Left kidney (tissue), 2 donors: ENCODE results near the gene GRAP2. TPM values are rescaled to one million over a fixed set of nuclear protein-coding genes. Genes with fewer than 3 reads are reported as not detected.
"Not testable (repeated sequence)": the region's sequence is repeated elsewhere in the genome, so short reads cannot be mapped to it uniquely, and the experiment has no call there.

Experiments
- DNase-seq: peaks from one replicate; pipeline ENCODE4 v3.0.0-alpha.2; 2013
- polyA plus RNA-seq: library from polyadenylated mRNA; unstranded; fragments of 120-200 nt; gene quantifications from one replicate; pipeline ENCODE4 v1.2.1, GENCODE V29; 2013; ENCODE audit not compliant: insufficient read length

GRAP2 gene
- polyA plus RNA-seq, 1 donor = 0.57 TPM

DNA sequence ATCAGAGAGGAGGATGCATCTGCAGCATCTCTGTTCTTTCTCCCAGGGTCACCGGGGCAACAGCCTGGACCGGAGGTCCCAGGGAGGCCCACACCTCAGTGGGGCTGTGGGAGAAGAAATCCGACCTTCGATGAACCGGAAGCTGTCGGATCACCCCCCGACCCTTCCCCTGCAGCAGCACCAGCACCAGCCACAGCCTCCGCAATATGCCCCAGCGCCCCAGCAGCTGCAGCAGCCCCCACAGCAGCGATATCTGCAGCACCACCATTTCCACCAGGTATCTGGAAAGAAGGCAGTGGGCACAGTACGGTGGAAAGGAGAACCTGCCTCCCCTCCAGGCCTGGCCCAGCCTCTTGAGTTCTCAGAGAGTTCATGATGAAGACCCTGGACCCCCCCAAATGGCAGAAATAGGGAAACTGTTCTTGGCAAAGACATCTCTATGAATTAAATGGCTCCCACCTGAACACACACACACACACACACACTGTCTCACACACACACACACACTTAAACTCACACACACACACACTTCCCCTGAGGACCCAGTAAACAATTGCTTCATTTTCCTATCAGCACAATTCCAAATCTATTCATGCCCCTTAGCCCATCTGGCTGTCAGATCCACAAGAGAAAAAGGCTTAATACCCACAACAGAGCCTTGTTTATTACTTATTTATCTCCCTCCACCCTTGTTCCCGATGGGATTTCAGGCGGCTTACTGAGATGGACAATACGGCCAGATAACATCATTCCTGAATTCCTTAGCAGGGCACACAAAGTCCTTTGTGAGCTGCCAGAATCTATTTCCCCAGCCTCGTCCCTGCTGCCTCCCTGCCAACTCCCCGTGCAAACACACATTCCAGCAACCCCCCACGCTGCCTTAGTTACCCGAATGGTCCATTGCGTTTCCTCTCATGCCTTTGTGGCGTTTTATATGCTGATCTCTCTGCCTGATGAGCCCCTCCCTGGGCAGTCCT is 67.4 kb downstream of the GRAP2 start:
- DNase-seq = no peak

DNA sequence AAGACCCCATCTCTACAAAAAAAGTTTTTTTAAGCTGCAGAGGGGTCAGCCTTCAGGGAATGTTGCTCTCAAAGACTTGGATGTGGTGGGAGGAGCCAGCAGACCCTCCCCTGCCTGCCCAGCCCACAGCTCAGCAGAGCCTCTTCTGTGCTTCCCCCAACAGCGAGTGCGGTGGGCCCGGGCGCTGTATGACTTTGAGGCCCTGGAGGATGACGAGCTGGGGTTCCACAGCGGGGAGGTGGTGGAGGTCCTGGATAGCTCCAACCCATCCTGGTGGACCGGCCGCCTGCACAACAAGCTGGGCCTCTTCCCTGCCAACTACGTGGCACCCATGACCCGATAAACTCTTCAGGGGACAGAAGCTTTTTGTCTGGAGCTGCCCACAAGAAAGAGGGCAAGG is 69.9 kb downstream of the GRAP2 start:
- no peak for DNase-seq

GRCh38 chr22:39972641-39973040 is 71.8 kb downstream of the GRAP2 start:
- DNase-seq = no peak

DNA sequence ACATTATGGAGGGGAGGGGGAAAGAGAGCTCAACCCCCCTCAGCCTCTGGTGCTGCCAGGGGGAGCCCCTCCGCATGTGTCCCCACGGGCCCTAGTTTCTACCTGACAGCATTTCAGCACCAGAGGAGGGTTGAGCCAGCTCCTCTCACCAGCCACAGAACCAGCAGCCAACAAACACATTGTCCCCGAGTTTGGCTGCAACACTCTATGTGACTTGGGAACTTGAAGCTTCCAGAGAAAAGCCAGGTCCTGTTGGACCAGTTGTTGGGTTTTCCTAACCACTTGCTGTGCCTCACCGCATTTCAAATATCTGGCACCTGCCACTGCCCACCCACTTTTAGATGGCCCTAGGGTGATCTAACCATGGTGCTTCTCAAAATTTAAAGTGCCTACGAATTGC is 72.8 kb downstream of the GRAP2 start:
- DNase-seq = no peak

GRCh38 chr22:39974065-39974464 is 73.2 kb downstream of the GRAP2 start:
- DNase-seq = no peak

- no peak for DNase-seq
These were observed 78.2 kb downstream of the GRAP2 start for GRCh38 chr22:39979048-39979447.

GRCh38 chr22:39979458-39979857 is 78.6 kb downstream of the GRAP2 start:
- DNase-seq = no peak

- no peak for DNase-seq
These were observed 79.7 kb downstream of the GRAP2 start for GRCh38 chr22:39980596-39980995.

DNA sequence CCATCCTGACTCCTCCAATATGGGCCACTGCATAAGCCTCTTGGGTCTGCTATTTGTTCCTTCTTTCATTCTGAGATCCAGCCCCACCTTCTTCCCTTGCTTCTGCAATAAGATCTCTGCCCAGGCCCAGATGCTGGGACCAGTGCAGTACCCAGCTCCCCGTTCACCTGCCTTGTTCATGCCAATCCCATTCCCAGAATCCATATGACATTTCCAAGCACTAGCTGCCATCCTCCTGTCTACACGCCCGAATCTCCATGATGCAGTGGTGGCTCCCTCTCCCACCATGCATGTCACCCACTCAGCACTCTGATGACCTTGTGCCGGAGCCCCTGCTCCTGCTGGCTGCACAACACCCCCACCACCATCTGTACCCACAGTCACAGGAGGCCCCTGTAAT is 82.5 kb downstream of the GRAP2 start:
- DNase-seq = no peak

- no peak for DNase-seq
These were observed 83.1 kb downstream of the GRAP2 start for GRCh38 chr22:39984006-39984405.

DNA sequence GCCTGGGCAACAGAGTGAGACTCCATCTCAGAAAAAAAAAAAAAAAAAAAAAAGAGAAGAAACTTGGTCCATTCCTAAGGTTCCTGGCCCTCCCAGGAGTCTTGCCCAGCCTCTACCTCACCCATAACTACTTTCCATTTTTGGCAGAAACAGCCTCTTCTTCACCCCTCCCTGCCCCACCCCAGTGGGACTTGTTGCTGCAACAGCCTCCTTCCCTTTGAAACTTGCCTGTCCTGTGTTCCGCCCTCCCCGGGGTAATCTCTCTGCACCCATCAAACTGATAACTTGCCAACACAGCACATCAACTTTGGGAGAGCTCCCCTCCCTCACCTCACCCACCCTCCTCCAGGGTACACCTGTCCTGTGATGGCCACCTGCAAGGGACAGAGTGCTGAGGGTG is 83.9 kb downstream of the GRAP2 start:
- no peak for DNase-seq

GRCh38 chr22:39985383-39986035 is 84.6 kb downstream of the GRAP2 start:
- no peak for DNase-seq

DNA sequence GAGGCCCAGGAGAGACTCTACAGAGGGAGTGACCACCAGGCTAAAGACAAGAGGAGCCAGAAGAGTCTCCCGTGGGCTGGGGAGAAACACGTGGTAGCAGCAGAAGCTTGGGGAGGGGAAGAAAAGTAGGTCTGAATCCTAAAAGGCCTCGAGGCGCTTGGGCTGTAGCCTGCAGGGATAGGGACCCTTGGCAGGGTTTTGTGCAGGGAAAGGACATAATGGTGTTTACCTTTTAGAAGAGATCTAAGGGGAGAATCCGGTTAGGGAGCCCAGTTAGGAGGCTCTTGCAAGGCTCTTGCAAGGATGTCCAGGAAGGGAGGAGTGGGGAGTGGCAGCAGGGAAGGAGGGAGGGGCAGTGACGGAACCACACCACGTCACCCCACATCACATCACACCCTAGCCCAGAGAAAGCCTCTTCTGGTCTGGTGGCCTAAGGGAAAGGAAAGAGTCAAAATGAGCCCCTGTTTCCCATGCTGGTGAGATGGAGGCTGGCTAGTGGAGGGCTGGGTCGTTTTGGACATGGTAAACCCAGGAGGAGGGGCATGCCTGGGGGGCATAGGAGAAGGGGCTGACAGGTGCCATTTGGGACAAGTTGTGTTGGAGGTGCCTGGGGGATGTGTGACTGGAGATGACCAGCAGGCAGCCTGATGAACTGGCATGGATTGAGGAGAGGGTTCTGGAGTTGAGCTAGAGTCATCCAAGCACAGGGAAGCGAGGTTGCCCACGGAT is 87.7 kb downstream of the GRAP2 start:
- no peak for DNase-seq

DNA sequence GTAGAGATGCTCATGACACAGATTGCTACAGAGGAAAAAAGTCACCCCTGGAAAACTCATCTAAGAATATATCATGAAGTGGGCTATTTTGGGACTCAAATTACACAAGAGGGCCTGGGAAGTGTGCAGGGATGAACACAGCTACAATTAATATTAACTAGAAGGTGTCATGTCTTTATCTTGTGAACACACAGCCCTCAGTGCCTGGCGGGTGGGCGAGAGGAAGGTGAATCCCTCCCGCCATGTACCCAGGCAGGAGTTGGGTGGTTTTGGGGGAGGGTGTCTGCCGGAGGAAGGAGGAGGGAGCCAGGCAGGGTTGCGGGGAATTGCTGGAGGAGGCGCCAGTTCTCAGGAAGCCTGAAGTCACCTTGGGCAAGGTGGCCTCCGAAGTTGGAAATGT is 88.7 kb downstream of the GRAP2 start:
- no peak for DNase-seq

- no peak for DNase-seq
These were observed 89.8 kb downstream of the GRAP2 start for GRCh38 chr22:39990686-39991085.

GRCh38 chr22:39991159-39991860 is 90.4 kb downstream of the GRAP2 start:
- DNase-seq = no peak

DNA sequence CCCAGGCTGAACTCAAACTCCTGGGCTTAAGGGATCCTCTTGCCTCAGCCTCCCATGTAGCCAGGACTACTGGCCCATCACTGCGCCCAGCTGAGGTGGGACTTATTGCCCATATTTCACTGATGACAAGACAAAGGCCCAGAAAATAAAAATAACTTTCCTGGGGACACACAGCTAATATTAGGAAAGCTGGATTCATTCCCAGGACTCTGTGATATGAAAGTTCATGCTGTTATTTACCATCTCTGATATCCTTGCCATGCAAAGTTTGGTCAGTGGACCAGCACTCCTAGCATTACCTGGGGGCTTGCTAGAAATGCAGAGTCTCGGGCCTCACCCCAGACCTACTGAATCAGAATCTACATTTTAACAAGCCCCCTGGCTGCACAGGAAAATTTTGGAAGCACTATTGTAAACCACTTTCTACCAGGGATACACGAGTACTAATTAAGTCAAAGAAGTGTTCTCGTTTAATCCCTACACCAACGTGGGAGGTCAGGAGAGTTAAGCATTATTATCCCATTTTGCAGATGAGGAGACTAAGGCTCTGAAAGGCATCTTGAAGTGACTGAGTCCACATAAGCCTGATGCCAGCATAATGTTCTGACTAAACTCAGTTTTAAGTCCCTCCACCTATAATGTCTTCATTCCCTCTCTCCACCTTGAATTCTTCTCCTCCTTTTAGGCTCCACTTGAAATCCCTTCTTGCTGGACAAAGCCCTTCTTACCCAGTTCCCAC is 91.4 kb downstream of the GRAP2 start:
- DNase-seq = no peak

GRCh38 chr22:39992894-39993293 is 92.0 kb downstream of the GRAP2 start:
- DNase-seq = not testable (repeated sequence)

GRCh38 chr22:39994041-39994565 is 93.2 kb downstream of the GRAP2 start:
- DNase-seq = no peak

GRCh38 chr22:39994566-39995392 is 93.9 kb downstream of the GRAP2 start, which contains the start of gene FAM83F:
Gene FAM83F, plus strand, starts transcription at chr22:39994954. Its CDS starts 89 bp downstream, at chr22:39995043.
- DNase-seq = no peak
